HepG2 (cell line): ENCODE results near the gene CROT. TPM values are rescaled to one million over a fixed set of nuclear protein-coding genes. Genes with fewer than 3 reads are reported as not detected.

Source experiments
- JDP2 ChIP-seq: sonication (generic); formaldehyde crosslinking; IDR thresholded peaks from 2 replicates; pipeline ENCODE4 v1.8.1; 2022; ENCODE audit warnings: missing genetic modification reagents, borderline replicate concordance
- MTF2 ChIP-seq: sonication (generic); formaldehyde crosslinking; IDR thresholded peaks from 2 replicates; pipeline ENCODE4 v1.5.0; 2020; ENCODE audit warnings: missing genetic modification reagents, borderline replicate concordance
- RBM22 ChIP-seq: fragments of 200-400 bp; formaldehyde crosslinking; optimal IDR thresholded peaks from 2 replicates; pipeline ENCODE3; 2017; ENCODE audit warnings: mild to moderate bottlenecking, low read length, moderate library complexity
- SRSF1 ChIP-seq: fragments of 200-400 bp; formaldehyde crosslinking; optimal IDR thresholded peaks from 2 replicates; pipeline ENCODE3; 2017; ENCODE audit warnings: mild to moderate bottlenecking, low read depth, low read length, moderate library complexity
- ZNF441 ChIP-seq: sonication (generic); formaldehyde crosslinking; IDR thresholded peaks from 2 replicates; pipeline ENCODE4 v1.7.0; 2021; ENCODE audit warnings: missing genetic modification reagents, borderline replicate concordance
- ZNF678 ChIP-seq: sonication (generic); formaldehyde crosslinking; IDR thresholded peaks from 2 replicates; pipeline ENCODE4 v1.4.0; 2020; ENCODE audit warnings: mild to moderate bottlenecking, missing genetic modification reagents
- polyA plus RNA-seq, 8 experiments: library from polyadenylated mRNA; depleted of rRNA in 3 of 8; stranded (reverse) in 7 of 8; unstranded in 1 of 8; fragments of >200 nt; fragmentation: Illumina TruSeq in 4 of 8; extraction: Trizol in 4 of 8; gene quantifications; 2 replicates each; pipeline versions ENCODE4 v1.2.1 to v1.2.3, GENCODE V29; 2011 to 2016; ENCODE audit warnings: low read depth in 4 of 8, missing spikeins in 1 of 8, mixed read lengths in 1 of 8; ENCODE audit not compliant: insufficient read depth in 1 of 8
- total RNA-seq, 5 experiments: library from RNA; depleted of rRNA; stranded (reverse); fragments of >200 nt; fragmentation: Illumina TruSeq; extraction: Trizol; gene quantifications; 2 replicates each; pipeline ENCODE4 v1.2.3, GENCODE V29; 2016; ENCODE audit warnings: low read depth in 1 of 5
- TF ChIP-seq, protein P1 (sequence below): sonication (generic); formaldehyde crosslinking; IDR thresholded peaks from 2 replicates; pipeline ENCODE4 v1.4.0; 2020; ENCODE audit warnings: missing genetic modification reagents, mild to moderate bottlenecking, borderline replicate concordance
- TF ChIP-seq, protein P2 (sequence below): sonication (generic); formaldehyde crosslinking; IDR thresholded peaks from 2 replicates; pipeline ENCODE4 v1.5.0; 2020; ENCODE audit warnings: missing genetic modification reagents

The CROT gene
- total and polyA plus RNA-seq, 2 of the 13 experiments (the other 11 are each of a cell fraction or from before 2014, with no cell fraction given) = 5.0 to 13.7 TPM

DNA sequence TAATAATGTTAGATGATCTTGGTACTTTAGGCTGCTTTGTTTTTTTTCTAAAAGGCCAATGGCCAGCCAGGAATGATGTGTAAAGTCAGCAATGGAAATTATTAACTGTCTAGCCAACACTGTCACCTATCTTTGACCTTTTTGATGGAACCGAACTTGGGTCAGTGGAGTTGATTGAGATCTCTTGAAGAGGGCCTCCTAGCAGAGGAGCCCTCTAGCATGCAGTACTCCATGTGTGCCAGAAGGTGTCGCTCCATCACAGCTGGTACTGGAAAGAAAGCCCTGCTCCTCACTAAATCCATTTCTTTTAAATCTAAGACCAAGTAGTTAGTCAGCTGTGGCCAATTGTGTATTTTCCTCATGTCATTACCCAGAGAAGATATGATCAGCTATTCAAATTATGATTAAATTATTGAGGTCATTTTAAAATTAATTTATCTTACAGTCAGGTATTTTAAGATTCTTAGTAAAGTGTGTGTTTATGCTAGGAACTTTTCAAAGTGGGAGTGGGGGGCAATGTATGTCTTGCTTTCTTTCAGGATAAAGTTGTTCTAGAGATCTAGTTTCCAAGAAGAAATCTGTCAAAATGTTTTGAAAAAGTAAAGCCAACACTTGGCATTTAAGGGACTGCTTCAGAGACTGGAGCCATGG is 33.1 kb upstream of the CROT start (continued):
- TF ChIP-seq MTF2 = no peak
- TF ChIP-seq, protein P1, sequence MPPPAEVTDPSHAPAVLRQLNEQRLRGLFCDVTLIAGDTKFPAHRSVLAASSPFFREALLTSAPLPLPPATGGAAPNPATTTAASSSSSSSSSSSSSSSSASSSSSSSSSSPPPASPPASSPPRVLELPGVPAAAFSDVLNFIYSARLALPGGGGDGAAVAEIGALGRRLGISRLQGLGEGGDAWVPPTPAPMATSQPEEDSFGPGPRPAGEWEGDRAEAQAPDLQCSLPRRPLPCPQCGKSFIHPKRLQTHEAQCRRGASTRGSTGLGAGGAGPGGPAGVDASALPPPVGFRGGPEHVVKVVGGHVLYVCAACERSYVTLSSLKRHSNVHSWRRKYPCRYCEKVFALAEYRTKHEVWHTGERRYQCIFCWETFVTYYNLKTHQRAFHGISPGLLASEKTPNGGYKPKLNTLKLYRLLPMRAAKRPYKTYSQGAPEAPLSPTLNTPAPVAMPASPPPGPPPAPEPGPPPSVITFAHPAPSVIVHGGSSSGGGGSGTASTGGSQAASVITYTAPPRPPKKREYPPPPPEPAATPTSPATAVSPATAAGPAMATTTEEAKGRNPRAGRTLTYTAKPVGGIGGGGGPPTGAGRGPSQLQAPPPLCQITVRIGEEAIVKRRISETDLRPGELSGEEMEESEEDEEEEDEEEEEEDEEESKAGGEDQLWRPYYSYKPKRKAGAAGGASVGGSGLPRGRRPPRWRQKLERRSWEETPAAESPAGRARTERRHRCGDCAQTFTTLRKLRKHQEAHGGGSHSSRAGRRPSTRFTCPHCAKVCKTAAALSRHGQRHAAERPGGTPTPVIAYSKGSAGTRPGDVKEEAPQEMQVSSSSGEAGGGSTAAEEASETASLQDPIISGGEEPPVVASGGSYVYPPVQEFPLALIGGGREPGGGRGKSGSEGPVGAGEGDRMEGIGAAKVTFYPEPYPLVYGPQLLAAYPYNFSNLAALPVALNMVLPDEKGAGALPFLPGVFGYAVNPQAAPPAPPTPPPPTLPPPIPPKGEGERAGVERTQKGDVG = no peak
- TF ChIP-seq ZNF441 (CRISPR knock-in tag) = peak; percentile 79; the same call in 1 of the 2 replicates
- TF ChIP-seq SRSF1 = no peak
- no peak for TF ChIP-seq JDP2 (CRISPR knock-in tag)
- no peak for TF ChIP-seq RBM22
- TF ChIP-seq ZNF678 (CRISPR knock-in tag) = no peak
- TF ChIP-seq, protein P2, sequence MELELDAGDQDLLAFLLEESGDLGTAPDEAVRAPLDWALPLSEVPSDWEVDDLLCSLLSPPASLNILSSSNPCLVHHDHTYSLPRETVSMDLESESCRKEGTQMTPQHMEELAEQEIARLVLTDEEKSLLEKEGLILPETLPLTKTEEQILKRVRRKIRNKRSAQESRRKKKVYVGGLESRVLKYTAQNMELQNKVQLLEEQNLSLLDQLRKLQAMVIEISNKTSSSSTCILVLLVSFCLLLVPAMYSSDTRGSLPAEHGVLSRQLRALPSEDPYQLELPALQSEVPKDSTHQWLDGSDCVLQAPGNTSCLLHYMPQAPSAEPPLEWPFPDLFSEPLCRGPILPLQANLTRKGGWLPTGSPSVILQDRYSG = no peak
